ENCODE measurements around the gene CCNK.
A peak's percentile ranks its signal among the peaks of the same experiment; 100 is the strongest.

Gene CCNK

GRCh38 chr14:99476864-99477263 is 4.3 kb upstream of the CCNK start:
- peaks cover 81% of the 10 kb centered on the region for H4K20me1 ChIP-seq (ENCODE audit: insufficient read depth, low read length, poor library complexity, severe bottlenecking)
- peak overlapping the region; percentile 46 for H3K4me2 ChIP-seq (ENCODE audit: low read depth, low read length, poor library complexity, severe bottlenecking)
- no peaks in the 10 kb centered on the region for H3K36me3 ChIP-seq (ENCODE audit: insufficient read depth, low read length)
- H3K79me2 ChIP-seq (ENCODE audit: insufficient read depth, low read length), result peaks cover 87% of the 10 kb centered on the region
- H3F3A ChIP-seq (ENCODE audit: low read depth), result no peaks in the 10 kb centered on the region
- no peaks in the 10 kb centered on the region for H3K9me3 ChIP-seq (ENCODE audit: insufficient read depth, low read depth, low read length)
- no peaks in the 10 kb centered on the region for H3K9me2 ChIP-seq (replicated peaks; ENCODE audit: low read depth, low read length)
- peak overlapping the region; percentile 3 for H3K9ac ChIP-seq (ENCODE audit: low read depth, low read length, poor library complexity, severe bottlenecking)
- TF ChIP-seq EZH2phosphoT487 (IDR thresholded peaks at IDR 0.05; ENCODE audit: borderline replicate concordance) (no peak), CTCF (conservative IDR thresholded peaks at IDR 0.05; ENCODE audit: low read length) (no peak)
- H3K4me1 ChIP-seq (ENCODE audit: insufficient read depth, low read length, poor library complexity, severe bottlenecking), result peaks cover 44% of the 10 kb centered on the region
- H3K4me3 ChIP-seq (ENCODE audit: low read length, poor library complexity, severe bottlenecking), result peak overlapping the region; percentile 12
- no peaks in the 10 kb centered on the region for H3K27me3 ChIP-seq (ENCODE audit: insufficient read depth, low read length, poor library complexity, severe bottlenecking)
- H2AFZ ChIP-seq (ENCODE audit: low read length), result no peak overlapping the region

GRCh38 chr14:99478128-99478527 is 3.1 kb upstream of the CCNK start:
- peak overlapping the region; percentile 99 for H3K4me2 ChIP-seq (ENCODE audit: low read depth, low read length, poor library complexity, severe bottlenecking)

GRCh38 chr14:99479160-99479905 is 1.9 kb upstream of the CCNK start:
- Histone ChIP-seq H3K9me3 (ENCODE audit: insufficient read depth, low read depth, low read length) (no peaks in the 10 kb centered on the region), H2AFZ (ENCODE audit: low read length) (no peak overlapping the region; the same call in 1 of the 2 replicates), H3K36me3 (ENCODE audit: insufficient read depth, low read length) (no peaks in the 10 kb centered on the region), H3K9ac (ENCODE audit: low read depth, low read length, poor library complexity, severe bottlenecking) (peak overlapping the region; percentile 76), H3K4me3 (ENCODE audit: low read length, poor library complexity, severe bottlenecking) (peak overlapping the region; percentile 87), H3K27me3 (ENCODE audit: insufficient read depth, low read length, poor library complexity, severe bottlenecking) (no peaks in the 10 kb centered on the region), H3K9me2 (replicated peaks; ENCODE audit: low read depth, low read length) (no peaks in the 10 kb centered on the region), H3K4me2 (ENCODE audit: low read depth, low read length, poor library complexity, severe bottlenecking) (peak overlapping the region; percentile 99), H3K79me2 (ENCODE audit: insufficient read depth, low read length) (peaks cover 89% of the 10 kb centered on the region), H3K4me1 (ENCODE audit: insufficient read depth, low read length, poor library complexity, severe bottlenecking) (peaks cover 58% of the 10 kb centered on the region), H3F3A (ENCODE audit: low read depth) (no peaks in the 10 kb centered on the region), H4K20me1 (ENCODE audit: insufficient read depth, low read length, poor library complexity, severe bottlenecking) (peaks cover 82% of the 10 kb centered on the region)
- no peak for TF ChIP-seq CTCF (conservative IDR thresholded peaks at IDR 0.05; ENCODE audit: low read length)
- TF ChIP-seq EZH2phosphoT487 (IDR thresholded peaks at IDR 0.05; ENCODE audit: borderline replicate concordance), result no peak

More at GRCh38 chr14:99478128-99478527, 3.1 kb upstream of the CCNK start:
- peak overlapping the region; percentile 87 for H3K4me3 ChIP-seq (ENCODE audit: low read length, poor library complexity, severe bottlenecking)
- peak overlapping the region; percentile 76 for H3K9ac ChIP-seq (ENCODE audit: low read depth, low read length, poor library complexity, severe bottlenecking)
- no peaks in the 10 kb centered on the region for H3K36me3 ChIP-seq (ENCODE audit: insufficient read depth, low read length)
- H3K79me2 ChIP-seq (ENCODE audit: insufficient read depth, low read length), result peaks cover 87% of the 10 kb centered on the region
- no peak overlapping the region for H2AFZ ChIP-seq (ENCODE audit: low read length)
- H3K9me2 ChIP-seq (replicated peaks; ENCODE audit: low read depth, low read length), result no peaks in the 10 kb centered on the region
- H3F3A ChIP-seq (ENCODE audit: low read depth), result no peaks in the 10 kb centered on the region
- H3K4me1 ChIP-seq (ENCODE audit: insufficient read depth, low read length, poor library complexity, severe bottlenecking), result peaks cover 52% of the 10 kb centered on the region
- H3K9me3 ChIP-seq (ENCODE audit: insufficient read depth, low read depth, low read length), result no peaks in the 10 kb centered on the region
- H4K20me1 ChIP-seq (ENCODE audit: insufficient read depth, low read length, poor library complexity, severe bottlenecking), result peaks cover 81% of the 10 kb centered on the region
- no peaks in the 10 kb centered on the region for H3K27me3 ChIP-seq (ENCODE audit: insufficient read depth, low read length, poor library complexity, severe bottlenecking)
- TF ChIP-seq CTCF (conservative IDR thresholded peaks at IDR 0.05; ENCODE audit: low read length) (no peak), EZH2phosphoT487 (IDR thresholded peaks at IDR 0.05; ENCODE audit: borderline replicate concordance) (no peak)

Data from Loucy (cell line).